AG04449 (cell line): ENCODE measurements around the gene ST6GALNAC1.

Source experiments
- CTCF ChIA-PET: fragments of 350-600 bp; formaldehyde crosslinking; extraction: SDS; loops from one replicate; lab custom pipeline; 2021; ENCODE audit warnings: antibody characterized with exemption; lab: Yijun Ruan, JAX
- POLR2A ChIA-PET: fragments of 400-600, 350-600 bp; formaldehyde crosslinking; extraction: SDS; loops from one replicate; lab custom pipeline; 2020; ENCODE audit warnings: antibody characterized with exemption, inconsistent platforms; lab: Yijun Ruan, JAX
- DNase-seq: peaks from one replicate; pipeline ENCODE4 v3.0.0-alpha.2; 2010; ENCODE audit warnings: low read depth, low spot score
- H3K4me3 ChIP-seq: 2 replicates; pipeline ENCODE4 v1.5.1; 2011; ENCODE audit warnings: low read depth, mild to moderate bottlenecking, control low read depth, low read length
- CTCF ChIP-seq: IDR thresholded peaks from one replicate; pipeline ENCODE4 v1.5.1; 2011; ENCODE audit warnings: mild to moderate bottlenecking, moderate library complexity, low read length, control low read depth, inconsistent platforms; ENCODE audit not compliant: insufficient read depth; ENCODE audit errors: missing control alignments

The ST6GALNAC1 gene

GRCh38 chr17:76657505-76658241, 14.1 kb upstream of the ST6GALNAC1 start:
- DNase-seq = no peak
- ChIA-PET POLR2A (no interaction called here), CTCF (interaction anchor here (0.9 to 1.6 kb wide), 4 partner anchors 14 to 135 kb away, joined by 3 to 6 read pairs (median 4); partner anchors contain the start of gene ST6GALNAC1)
- no peak for TF ChIP-seq CTCF
- no peak overlapping the region for H3K4me3 ChIP-seq

- POLR2A ChIA-PET = no interaction called here
- DNase-seq = no peak
- TF ChIP-seq CTCF = no peak
- H3K4me3 ChIP-seq = no peak overlapping the region
- CTCF ChIA-PET = interaction anchor here (1.0 to 1.2 kb wide), 2 partner anchors 8 to 31 kb away, joined by 3 to 4 read pairs; no protein-coding TSS in a partner anchor
Observed at GRCh38 chr17:76654408-76654807, 10.9 kb upstream of the ST6GALNAC1 start.

GRCh38 chr17:76650504-76650903, 6.9 kb upstream of the ST6GALNAC1 start:
- POLR2A ChIA-PET = no interaction called here
- CTCF ChIA-PET = interaction anchor here (2.2 kb wide), 1 partner anchor 27 kb away, joined by 4 read pairs; no protein-coding TSS in a partner anchor
- no peak for TF ChIP-seq CTCF

GRCh38 chr17:76646712-76647111, 3.2 kb upstream of the ST6GALNAC1 start:
- TF ChIP-seq CTCF = no peak
- ChIA-PET CTCF (interaction anchor here (0.6 kb wide), 1 partner anchor 22 kb away, joined by 3 read pairs; no protein-coding TSS in a partner anchor), POLR2A (no interaction called here)
- H3K4me3 ChIP-seq = no peak overlapping the region
- DNase-seq = no peak

More at GRCh38 chr17:76650504-76650903, 6.9 kb upstream of the ST6GALNAC1 start:
- H3K4me3 ChIP-seq = no peak overlapping the region
- no peak for DNase-seq

GRCh38 chr17:76645481-76645880, 1.9 kb upstream of the ST6GALNAC1 start:
- ChIA-PET POLR2A (no interaction called here), CTCF (no interaction called here)

More at GRCh38 chr17:76645481-76645880, 1.9 kb upstream of the ST6GALNAC1 start:
- DNase-seq = no peak
- H3K4me3 ChIP-seq = no peak overlapping the region
- TF ChIP-seq CTCF = no peak
